GM12878 (cell line): ENCODE measurements around the gene CLEC4E. TPM values are rescaled to one million over a fixed set of nuclear protein-coding genes. Genes with fewer than 3 reads are reported as not detected.
A peak's percentile ranks its signal among the peaks of the same experiment; 100 is the strongest.
"Not testable (repeated sequence)": the region's sequence is repeated elsewhere in the genome, so short reads cannot be mapped to it uniquely, and the experiment has no call there.

Experiments
- ATAC-seq: fragments of 200-7000 bp; cut with Tn5 transposase; 3 replicates; pipeline ENCODE4 v1.9.1; 2020; ENCODE audit warnings: mild to moderate bottlenecking, moderate library complexity
- BruUV-seq: library from RNA; stranded (reverse); fragments of 400-500 nt; replicated peaks from 2 replicates; lab custom pipeline; 2021; lab: Mats Ljungman, UMichigan
- CTCF ChIA-PET: fragments of 300-600 bp; sonication (Branson Sonifier 250); formaldehyde crosslinking; extraction: SDS; loops from one replicate; lab custom pipeline; 2021; ENCODE audit warnings: inconsistent platforms; lab: Yijun Ruan, JAX
- POLR2A ChIA-PET: fragments of 350-600 bp; formaldehyde crosslinking; extraction: SDS; loops from one replicate; lab custom pipeline; 2021; ENCODE audit warnings: inconsistent platforms; lab: Charles Lee
- RAD21 ChIA-PET: fragments of 300-600 bp; sonication (Branson Sonifier 250); formaldehyde crosslinking; loops from one replicate; lab custom pipeline; 2023; ENCODE audit warnings: antibody characterized with exemption; ENCODE audit not compliant: unreplicated experiment; lab: Charles Lee
- SMC1A ChIA-PET: fragments of 300-600 bp; sonication (Branson Sonifier 250); formaldehyde crosslinking; loops from one replicate; lab custom pipeline; 2023; ENCODE audit not compliant: unreplicated experiment, uncharacterized antibody; lab: Charles Lee
- DNase-seq: peaks from one replicate; pipeline ENCODE4 v3.0.0-alpha.2; 2011; ENCODE audit warnings: low read depth, low spot score
- FAIRE-seq: peaks from 3 replicates; lab custom pipeline; 2011; peaks lifted over from hg19 to GRCh38; lab: Jason Lieb, UNC
- H2AFZ ChIP-seq: 2 replicates; pipeline ENCODE4 v1.6.0; 2011; ENCODE audit warnings: low read depth, low read length, control low read depth; ENCODE audit not compliant: control insufficient read depth
- H3K27ac ChIP-seq: 2 replicates; pipeline ENCODE4 v1.5.1; 2011; ENCODE audit warnings: control low read depth; ENCODE audit not compliant: control insufficient read depth, insufficient read depth
- H3K27me3 ChIP-seq, 2 experiments: replicated peaks in 1 of 2; 2 replicates each; pipeline versions ENCODE4 v1.6.0 to v1.6.1; 2011; ENCODE audit warnings: low read length in 1 of 2; ENCODE audit not compliant: control insufficient read depth in 2 of 2, insufficient read depth in 2 of 2
- H3K36me3 ChIP-seq, 2 experiments: 2 replicates each; pipeline ENCODE4 v1.5.1; 2011; ENCODE audit warnings: low read length in 1 of 2; ENCODE audit not compliant: control insufficient read depth in 2 of 2, insufficient read depth in 2 of 2
- H3K4me1 ChIP-seq: 2 replicates; pipeline ENCODE4 v1.6.1; 2011; ENCODE audit warnings: mild to moderate bottlenecking, low read length, moderate library complexity, mixed read lengths; ENCODE audit not compliant: control insufficient read depth, insufficient read depth
- H3K4me2 ChIP-seq: 2 replicates; pipeline ENCODE4 v1.6.0; 2011; ENCODE audit warnings: control low read depth; ENCODE audit not compliant: control insufficient read depth, insufficient read depth
- H3K4me3 ChIP-seq: fragments of 200-600 bp; sonication (generic); 2 replicates; pipeline ENCODE4 v1.5.1; 2016
- H3K79me2 ChIP-seq: 2 replicates; pipeline ENCODE4 v1.6.0; 2011; ENCODE audit warnings: low read length; ENCODE audit not compliant: control insufficient read depth, insufficient read depth
- H3K9ac ChIP-seq: 2 replicates; pipeline ENCODE4 v1.8.0; 2011; ENCODE audit warnings: low read length, control low read depth, mixed read lengths; ENCODE audit not compliant: control insufficient read depth, insufficient read depth
- H3K9me3 ChIP-seq: replicated peaks from 3 replicates; pipeline ENCODE4 v1.5.1; 2011; ENCODE audit warnings: mild to moderate bottlenecking, low read length; ENCODE audit not compliant: control insufficient read depth, insufficient read depth
- H4K20me1 ChIP-seq: 2 replicates; pipeline ENCODE4 v1.6.0; 2011; ENCODE audit not compliant: control insufficient read depth, insufficient read depth
- BCLAF1 ChIP-seq: fragments of 450-650 bp; IDR thresholded peaks from 2 replicates; pipeline ENCODE4 v1.6.1; 2017; ENCODE audit warnings: antibody characterized with exemption, mild to moderate bottlenecking, moderate library complexity
- ETV6 ChIP-seq, 2 experiments: fragments of 450-650 bp in 1 of 2; IDR thresholded peaks in 1 of 2; conservative IDR thresholded peaks in 1 of 2; 2 replicates each; pipeline ENCODE4 v1.6.1; 2014; ENCODE audit warnings: antibody characterized with exemption in 1 of 2, borderline replicate concordance in 1 of 2, low read depth in 1 of 2, mild to moderate bottlenecking in 1 of 2, moderate library complexity in 1 of 2
- HDAC2 ChIP-seq: fragments of 200-600 bp; sonication (generic); IDR thresholded peaks from 2 replicates; pipeline ENCODE4 v1.6.1; 2017
- PBX3 ChIP-seq: IDR thresholded peaks from 2 replicates; pipeline ENCODE4 v1.6.1; 2011; ENCODE audit warnings: mild to moderate bottlenecking, low read depth, low read length, moderate library complexity; ENCODE audit not compliant: insufficient replicate concordance
- ZNF592 ChIP-seq: fragments of 450-650 bp; IDR thresholded peaks from 2 replicates; pipeline ENCODE4 v1.6.1; 2017; ENCODE audit warnings: mild to moderate bottlenecking, moderate library complexity
- WGBS: methylation state at CpG from one replicate; pipeline ENCODE4 v1.1.6; 2016; ENCODE audit warnings: low lambda C conversion rate; ENCODE audit not compliant: insufficient replicate concordance, insufficient coverage; ENCODE audit errors: missing lambda C conversion rate; 5-methylcytosine and 5-hydroxymethylcytosine counted together
- in situ Hi-C: fragments of 300-500 bp; cut with MboI; formaldehyde crosslinking; loops from 9 replicates; pipeline ENCODE4 v1.14.3; 2018; ENCODE audit warnings: mixed read lengths
- intact Hi-C: fragments of 100-400 bp; cut with micrococcal nuclease; formaldehyde crosslinking; loops from one replicate; pipeline ENCODE4 v1.14.2; 2022; ENCODE audit not compliant: unreplicated experiment
- polyA plus RNA-seq, 11 experiments: library from polyadenylated mRNA; depleted of rRNA in 4 of 11; unstranded in 6 of 11; stranded (reverse) in 5 of 11; fragments of >200 nt; fragmentation: Nextera tagmentation in 4 of 11; fragmentation: Illumina TruSeq in 1 of 11; extraction: Ambion mirVana in 4 of 11; extraction: Trizol in 1 of 11; gene quantifications; 1 replicate in 1 of 11; 2 replicates in 10 of 11; pipeline versions ENCODE4 v1.2.1 to v1.2.3, GENCODE V29; 2011 to 2016; ENCODE audit warnings: inconsistent platforms in 2 of 11, missing spikeins in 2 of 11, low read depth in 1 of 11
- total RNA-seq, 4 experiments: library from RNA; depleted of rRNA in 3 of 4; stranded (reverse); fragments of >200 nt in 3 of 4; fragmentation: Illumina TruSeq in 1 of 4; extraction: Trizol in 1 of 4; gene quantifications; 2 replicates each; pipeline versions ENCODE4 v1.2.1 to v1.2.3, GENCODE V29; 2013 to 2021
- TF ChIP-seq, protein P1 (sequence below): fragments of 450-650 bp; IDR thresholded peaks from 2 replicates; pipeline ENCODE4 v1.6.1; 2014; ENCODE audit warnings: mild to moderate bottlenecking

CLEC4E gene
- total and polyA plus RNA-seq, 10 of the 15 experiments (the other 5 are each of a cell fraction or from before 2014, with no cell fraction given): not detected

GRCh38 chr12:8495671-8496070, 45.0 kb downstream of the CLEC4E start:
- H3K27ac ChIP-seq, H4K20me1 ChIP-seq, H3K79me2 ChIP-seq, BruUV-seq, H3K4me3 ChIP-seq, in situ Hi-C loops, H3K9ac ChIP-seq, H3K36me3 ChIP-seq, ATAC-seq, H3K27me3 ChIP-seq, H3K9me3 ChIP-seq, SMC1A ChIA-PET, DNase-seq, H2AFZ ChIP-seq, H3K4me2 ChIP-seq, POLR2A ChIA-PET, H3K4me1 ChIP-seq, intact Hi-C loops, RAD21 ChIA-PET, FAIRE-seq: not testable (repeated sequence)
- WGBS: 23% methylated on average over 4 of the region's 4 CpGs
- CTCF ChIA-PET: interaction anchor here (1.1 kb wide), 1 partner anchor 11 kb away, joined by 3 read pairs; no protein-coding TSS in a partner anchor

- H2AFZ ChIP-seq: no peak overlapping the region
- H3K79me2 ChIP-seq: no peaks in the 10 kb centered on the region
- intact Hi-C loops (no loop called here), in situ Hi-C loops (no loop called here)
- ChIA-PET CTCF (interaction anchor here (0.7 to 1.2 kb wide), 2 partner anchors 11 to 51 kb away, joined by 3 read pairs; no protein-coding TSS in a partner anchor), RAD21 (no interaction called here), POLR2A (no interaction called here), SMC1A (no interaction called here)
- ATAC-seq (peak; percentile 99), DNase-seq (peak; percentile 72), FAIRE-seq (peak; percentile 71)
- peaks cover 10% of the 10 kb centered on the region for H3K4me1 ChIP-seq
- H4K20me1 ChIP-seq: no peaks in the 10 kb centered on the region
- no TSS peak for BruUV-seq
- no peak overlapping the region for H3K4me3 ChIP-seq
- WGBS: 0% methylated on average over 2 of the region's 2 CpGs
- no peaks in the 10 kb centered on the region for H3K9me3 ChIP-seq
- H3K9ac ChIP-seq: no peak overlapping the region
- peak overlapping the region; percentile 0; the same call in 1 of the 2 replicates for H3K4me2 ChIP-seq
- no peaks in the 10 kb centered on the region for H3K36me3 ChIP-seq
- H3K27me3 ChIP-seq: no peaks in the 10 kb centered on the region
- H3K27ac ChIP-seq: no peak overlapping the region
- no peak for TF ChIP-seq BCLAF1
- TF ChIP-seq ETV6 (conservative IDR thresholded peaks at IDR 0.05 in 1 of 2, IDR thresholded peaks at IDR 0.05 in 1 of 2; ENCODE audit: borderline replicate concordance in 1 of 2, low read depth in 1 of 2): peak in 1 of 2 experiments; percentile 88; a peak in 2 of 4 replicates
- no peak for TF ChIP-seq ZNF592
- TF ChIP-seq PBX3: no peak
- TF ChIP-seq, protein P1, sequence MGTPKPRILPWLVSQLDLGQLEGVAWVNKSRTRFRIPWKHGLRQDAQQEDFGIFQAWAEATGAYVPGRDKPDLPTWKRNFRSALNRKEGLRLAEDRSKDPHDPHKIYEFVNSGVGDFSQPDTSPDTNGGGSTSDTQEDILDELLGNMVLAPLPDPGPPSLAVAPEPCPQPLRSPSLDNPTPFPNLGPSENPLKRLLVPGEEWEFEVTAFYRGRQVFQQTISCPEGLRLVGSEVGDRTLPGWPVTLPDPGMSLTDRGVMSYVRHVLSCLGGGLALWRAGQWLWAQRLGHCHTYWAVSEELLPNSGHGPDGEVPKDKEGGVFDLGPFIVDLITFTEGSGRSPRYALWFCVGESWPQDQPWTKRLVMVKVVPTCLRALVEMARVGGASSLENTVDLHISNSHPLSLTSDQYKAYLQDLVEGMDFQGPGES: no peak
- TF ChIP-seq HDAC2: no peak
Observed at GRCh38 chr12:8493084-8493483, 47.6 kb downstream of the CLEC4E start.
